Measurements from ENCODE around the gene PREB.

Gene PREB

DNA sequence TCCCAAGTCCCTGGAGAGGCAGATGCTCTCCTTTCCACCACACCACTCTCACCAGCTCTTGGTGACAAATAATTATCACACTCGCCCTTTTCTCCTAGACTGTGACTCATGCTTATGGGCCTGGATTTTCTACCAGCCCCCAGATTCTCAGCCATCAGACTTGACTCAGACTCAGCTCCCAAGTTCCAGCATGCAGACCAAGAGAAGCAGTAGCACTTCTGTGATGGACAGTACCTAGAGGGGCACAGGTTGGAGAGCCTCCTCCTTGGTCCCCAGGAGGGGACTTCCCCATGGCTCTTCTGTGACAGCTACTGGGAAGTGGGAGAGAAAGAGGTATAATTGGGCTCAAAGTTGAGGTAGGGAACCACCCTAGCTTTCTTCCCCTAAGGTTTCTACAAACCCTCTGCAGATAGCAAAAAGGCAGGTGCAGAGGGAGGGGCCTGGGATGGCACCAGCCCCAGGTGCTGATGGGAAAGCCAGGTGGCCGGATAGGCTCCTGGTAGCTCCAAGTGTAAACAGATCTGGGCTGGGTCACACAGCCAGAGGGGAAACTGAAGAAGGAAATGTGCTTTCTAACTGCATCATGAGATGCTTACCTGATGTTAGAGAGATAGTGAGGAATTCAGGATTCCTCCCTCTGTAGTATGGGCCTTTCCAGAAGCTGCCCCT, 18.5 kb upstream of the PREB start:
- DNase-seq (ENCODE audit: low read depth): no peak

DNA sequence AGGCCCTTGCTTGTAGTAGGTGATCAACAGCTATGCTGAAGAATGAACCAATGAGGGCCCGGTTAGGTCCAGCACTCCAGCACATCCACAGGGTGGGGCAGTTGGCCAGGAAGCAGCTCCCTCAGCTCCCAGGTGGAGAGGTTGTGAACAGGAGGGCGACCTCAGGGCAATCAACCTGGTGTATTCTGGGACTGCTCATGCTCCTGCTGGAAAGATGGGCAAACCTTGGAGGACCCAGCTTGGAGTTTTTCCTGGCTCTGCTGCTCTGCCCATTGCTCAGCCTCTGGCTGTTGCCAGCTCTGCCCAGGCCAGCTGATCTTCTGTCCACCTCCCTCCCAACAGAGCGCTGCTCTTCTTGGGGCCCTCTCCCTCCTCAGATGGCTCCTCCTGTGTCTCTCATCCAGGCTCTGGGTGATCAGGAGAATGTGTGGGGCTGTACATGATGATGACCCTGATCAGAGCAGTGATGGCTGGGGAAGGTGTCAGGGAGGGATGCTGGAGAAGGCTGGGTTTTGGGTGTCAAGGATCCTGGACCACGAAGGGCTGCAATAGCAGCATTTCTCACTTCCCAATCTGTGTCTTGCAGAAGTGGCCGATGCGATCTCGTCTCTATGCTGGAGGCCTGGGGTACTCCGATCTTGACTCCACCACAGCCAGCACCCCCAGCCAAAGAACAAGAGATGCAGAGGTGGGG, 17.8 kb upstream of the PREB start:
- no peak for DNase-seq (ENCODE audit: low read depth)

DNA sequence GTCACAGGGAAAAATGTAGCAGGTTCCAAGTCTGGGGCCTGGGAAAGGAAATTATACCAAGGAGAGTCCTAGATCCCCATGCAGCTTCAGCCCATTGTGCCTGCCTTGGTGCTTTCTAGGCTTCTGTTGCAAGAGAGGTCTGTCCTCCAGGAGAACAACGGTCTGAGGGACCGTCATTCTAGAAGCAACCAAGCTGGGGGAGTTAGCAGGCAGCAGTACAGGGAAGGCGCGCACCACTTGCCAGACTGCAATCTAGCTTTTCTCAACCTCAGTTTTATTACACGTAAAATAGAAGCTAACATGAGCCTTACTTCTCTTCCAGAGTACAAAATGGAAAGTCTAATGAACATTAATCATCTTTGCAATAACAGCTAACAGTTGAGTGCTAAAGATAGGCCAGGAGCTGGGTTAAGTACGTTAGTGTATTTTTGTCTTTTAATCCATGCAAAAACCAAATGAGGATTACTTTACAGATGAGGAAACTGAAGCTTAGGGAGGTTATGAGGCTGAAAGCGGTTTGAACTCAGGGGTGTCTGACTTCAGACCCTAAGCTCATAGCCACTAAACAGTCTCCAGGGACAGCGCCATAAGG, 16.3 kb upstream of the PREB start:
- no peak for DNase-seq (ENCODE audit: low read depth)

DNA sequence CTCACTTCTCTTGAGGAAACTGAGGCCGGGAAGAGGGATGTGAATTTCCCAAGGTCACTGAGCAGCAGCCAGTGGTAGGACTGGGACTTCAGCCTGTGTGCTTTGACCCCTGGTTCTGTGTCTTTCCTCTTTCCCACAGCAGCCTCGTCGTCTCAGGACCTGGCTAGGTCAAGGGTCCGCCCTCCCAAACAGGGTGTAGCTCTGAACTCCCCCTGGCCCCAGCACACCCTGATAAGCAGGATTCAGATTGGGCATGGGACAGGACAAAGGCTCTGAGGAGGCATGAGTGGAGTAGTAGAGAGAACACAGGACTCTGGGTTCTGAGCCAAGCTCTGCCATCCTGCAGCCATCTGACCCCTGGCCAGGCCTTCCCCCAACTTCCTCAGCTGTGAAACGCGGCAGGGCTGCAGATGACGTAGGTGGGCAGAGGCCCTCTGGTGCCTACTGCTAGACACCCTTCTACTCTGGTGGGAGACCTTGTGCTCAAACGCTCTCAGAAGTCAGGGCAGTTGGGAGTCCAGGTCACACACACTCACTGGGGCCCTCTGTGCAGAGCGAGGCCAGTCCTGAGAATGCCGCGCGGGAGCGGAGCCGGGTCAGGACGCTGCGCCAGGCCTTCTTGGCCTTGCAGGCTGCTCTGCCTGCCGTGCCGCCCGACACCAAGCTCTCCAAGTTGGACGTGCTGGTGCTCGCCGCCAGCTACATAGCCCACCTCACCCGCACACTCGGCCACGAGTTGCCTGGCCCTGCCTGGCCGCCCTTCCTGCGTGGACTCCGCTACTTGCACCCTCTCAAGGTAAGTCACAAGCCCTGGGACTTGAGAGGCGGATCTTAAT, 15.4 kb upstream of the PREB start:
- DNase-seq (ENCODE audit: low read depth): no peak

DNA sequence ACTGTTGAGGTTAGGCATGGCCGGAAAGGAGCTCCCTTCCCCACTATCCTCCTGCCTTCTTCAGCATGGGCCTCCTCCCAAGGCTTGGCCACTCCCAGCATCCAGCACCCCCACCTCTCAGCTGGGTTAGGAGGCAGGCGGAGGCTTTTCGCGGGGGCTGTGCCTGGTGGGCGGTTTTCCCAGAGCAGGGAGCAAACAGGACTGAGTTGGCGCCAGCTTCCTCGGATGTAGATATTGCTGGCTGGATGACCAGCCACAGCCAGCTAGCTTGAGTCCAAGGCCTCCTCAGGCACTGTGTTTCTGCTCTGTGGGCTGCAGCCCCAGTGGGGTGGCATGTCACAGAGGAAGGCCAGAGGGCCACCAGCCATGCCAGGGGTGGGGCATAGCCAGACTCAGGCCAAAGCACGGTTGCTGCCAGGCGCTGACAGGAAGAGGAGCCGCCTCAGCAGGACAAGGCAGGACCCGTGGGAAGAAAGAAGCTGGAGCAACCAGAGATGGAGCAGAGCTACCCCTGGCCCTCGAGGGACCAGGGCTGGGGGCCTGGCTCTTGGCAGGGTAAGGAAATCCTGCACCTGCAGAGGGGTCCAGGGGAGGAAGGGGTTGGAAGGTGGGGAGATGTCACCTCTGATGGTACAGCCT, 14.5 kb upstream of the PREB start, which contains the start of gene TCF23:
Gene TCF23, plus strand, starts transcription at position 204 of the 639 bp plus-strand sequence. Its CDS starts 130 bp downstream, at position 334.
- DNase-seq (ENCODE audit: low read depth): no peak

DNA sequence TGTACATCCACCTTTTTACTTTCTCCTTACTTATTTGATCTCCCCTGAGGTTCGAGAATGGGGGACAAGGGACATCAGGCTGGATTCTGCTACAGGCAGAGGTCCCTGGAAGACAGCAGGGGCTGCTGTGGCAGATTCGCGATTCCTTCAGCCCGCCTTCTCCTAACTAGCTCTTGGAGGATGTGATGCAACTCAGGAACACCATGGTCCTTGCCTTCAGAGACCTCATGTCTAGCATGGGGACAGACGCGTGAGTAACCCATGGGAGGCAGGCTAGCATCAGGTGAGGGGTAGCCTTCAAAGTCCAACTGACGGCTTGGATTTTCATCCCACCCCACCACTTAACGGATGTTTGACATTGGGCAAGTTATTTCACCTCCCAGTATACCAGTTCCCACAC, 13.5 kb upstream of the PREB start:
- no peak for DNase-seq (ENCODE audit: low read depth)

DNA sequence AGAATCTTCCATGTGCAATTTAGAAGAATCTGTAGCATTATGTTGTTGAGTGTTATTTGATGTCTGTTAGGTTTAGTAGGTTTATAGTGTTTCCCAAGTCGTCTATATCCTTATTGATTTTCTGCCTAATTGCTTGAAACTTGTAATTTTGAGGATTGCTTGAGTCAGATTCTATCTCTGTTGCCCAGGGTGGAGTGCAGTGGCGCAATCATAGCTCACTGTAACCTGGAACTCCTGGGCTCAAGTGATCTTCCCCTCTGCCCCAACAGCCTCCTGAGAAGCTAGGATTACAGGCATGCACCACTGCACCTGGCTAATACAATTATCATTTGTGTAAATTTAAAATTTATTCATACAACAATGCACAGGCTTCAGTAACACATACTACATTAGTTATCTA, 11.2 kb upstream of the PREB start:
- no peak for DNase-seq (ENCODE audit: low read depth)

DNA sequence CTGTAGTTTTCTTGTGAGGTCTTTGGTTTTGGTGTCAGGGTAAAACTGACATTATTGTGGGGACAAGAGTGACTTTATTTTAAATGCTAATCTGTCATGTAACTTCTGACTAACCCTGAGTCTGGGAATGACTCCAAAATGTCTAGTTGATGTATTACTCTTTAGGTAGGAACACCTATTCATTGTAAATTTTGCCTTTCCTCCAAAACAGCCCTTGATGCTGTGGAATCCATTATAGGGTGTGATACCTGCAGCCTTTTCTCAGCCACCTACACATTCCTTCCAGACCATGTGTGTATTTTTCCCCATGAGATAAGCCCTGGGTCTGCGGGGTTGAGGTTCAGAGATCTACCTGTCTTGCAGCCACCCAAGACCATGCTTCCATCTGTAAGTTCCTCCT, 8.8 kb upstream of the PREB start:
- no peak for DNase-seq (ENCODE audit: low read depth)

DNA sequence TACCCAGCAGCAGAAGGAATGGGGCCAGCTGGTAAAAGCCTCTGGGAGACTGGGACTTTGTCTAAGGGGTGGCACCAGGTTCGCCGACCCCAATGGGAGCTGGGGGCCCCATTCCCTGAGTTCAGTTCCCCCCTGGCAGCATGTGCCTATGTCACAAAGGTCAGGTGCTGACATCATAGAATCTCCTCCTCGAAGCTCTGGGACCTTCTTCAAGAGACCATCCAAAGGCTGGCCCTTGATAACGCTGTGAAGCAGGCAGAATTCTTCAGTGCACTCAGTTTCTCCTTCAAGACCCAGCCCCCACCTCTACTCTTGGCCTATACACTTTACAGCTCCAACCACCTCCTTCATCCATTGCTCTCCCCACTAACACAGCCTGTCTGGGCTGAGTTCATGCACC, 4.9 kb upstream of the PREB start, which contains the start of gene PRR30:
Gene PRR30, minus strand, starts transcription at position 101 of the 400 bp plus-strand sequence. CDS start 1,081 bp downstream, outside the sequence.
- no peak for DNase-seq (ENCODE audit: low read depth)

DNA sequence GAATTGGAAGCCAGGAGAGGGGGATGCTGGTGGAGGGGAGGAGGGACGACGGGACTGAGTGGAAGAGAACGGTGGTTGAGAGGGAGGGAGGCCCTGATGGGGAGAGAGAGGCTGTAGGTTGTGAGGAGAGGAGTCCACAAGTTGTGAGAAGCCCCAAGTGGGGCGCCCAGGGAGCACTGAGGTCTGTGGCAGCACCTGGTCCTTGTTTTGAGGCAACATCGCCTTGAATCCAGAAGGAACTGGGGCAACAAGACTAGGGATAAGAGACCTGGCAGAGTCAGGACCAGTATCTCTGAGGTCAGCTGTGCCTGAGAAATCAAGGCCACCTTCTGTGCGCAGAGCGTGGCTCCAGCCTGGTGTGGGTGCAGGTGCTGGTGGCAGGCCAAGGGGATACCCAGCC, 3.7 kb upstream of the PREB start:
- no peak for DNase-seq (ENCODE audit: low read depth)

DNA sequence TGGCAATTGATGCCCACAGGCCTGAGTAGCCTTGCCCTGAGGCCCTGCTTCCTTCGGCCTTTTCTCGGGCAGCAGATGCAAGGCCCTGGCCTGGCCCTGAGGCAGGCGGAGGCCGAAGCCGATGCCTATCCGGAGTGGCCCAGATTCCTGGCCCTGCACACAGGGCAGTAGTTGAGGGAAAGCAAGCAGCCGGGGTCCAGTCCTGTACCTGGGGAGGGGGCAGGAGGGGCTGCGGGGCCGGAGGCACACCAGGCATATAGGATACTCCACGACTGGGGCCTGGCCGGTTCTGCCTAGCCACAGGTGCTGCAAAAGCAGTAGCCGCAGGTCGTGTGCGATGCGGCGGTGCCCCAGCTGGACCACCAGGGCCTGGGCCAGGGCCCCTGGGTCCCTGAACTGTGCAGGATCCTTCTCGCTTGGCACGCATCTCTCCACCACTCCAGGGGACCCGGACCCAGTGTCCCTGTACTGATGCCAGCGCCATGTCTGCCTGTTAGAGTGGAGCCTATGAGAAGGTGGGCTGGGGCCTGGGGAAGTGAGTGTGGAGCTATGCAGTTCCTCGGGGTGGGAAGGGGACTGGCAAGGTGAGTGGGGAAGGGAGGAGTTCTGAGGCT, 3.0 kb upstream of the PREB start:
- DNase-seq (ENCODE audit: low read depth): no peak

DNA sequence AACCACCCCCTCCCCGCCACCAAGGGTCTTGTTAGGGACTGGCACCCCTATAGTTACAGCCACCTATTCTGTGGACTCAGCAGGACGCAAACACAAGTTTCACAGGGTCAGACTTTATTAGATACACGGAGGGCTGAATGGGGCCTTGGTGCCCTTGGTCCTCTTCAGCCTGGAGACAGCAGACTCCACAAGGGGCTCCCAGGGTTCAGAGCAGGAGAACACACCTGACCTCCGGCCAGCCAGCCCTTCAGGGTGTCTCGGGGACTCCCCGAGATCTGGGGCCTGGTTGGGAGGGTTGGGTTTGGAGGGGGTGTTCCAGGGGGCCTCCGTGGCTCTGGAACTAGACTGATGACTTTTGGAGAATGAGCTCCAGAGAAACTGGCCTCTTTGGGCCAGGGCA, 2.3 kb upstream of the PREB start:
- DNase-seq (ENCODE audit: low read depth): no peak

DNA sequence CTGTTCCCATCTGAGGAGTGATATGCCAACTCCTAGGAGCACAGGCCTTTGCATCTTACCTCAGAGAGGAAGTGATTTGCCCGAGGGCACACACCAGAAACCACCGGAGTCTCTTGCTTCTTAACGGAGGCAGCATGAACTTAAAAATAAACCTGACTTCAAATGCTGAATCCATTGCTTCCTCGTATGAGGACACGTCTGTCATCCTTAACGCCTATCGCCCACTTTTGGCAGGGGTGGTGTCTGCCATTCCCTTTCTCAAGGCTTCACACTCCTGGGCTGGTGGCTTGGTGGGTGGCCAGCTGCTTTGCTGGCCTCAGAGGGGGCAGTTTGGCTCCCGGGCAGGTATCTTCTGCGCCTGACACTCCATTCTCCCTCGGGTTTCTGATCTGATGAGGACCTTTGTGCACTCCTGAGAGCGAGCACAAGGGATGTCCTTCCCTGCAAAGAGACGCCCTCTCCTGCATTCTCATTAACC, 1.1 kb upstream of the PREB start:
- DNase-seq (ENCODE audit: low read depth): no peak

DNA sequence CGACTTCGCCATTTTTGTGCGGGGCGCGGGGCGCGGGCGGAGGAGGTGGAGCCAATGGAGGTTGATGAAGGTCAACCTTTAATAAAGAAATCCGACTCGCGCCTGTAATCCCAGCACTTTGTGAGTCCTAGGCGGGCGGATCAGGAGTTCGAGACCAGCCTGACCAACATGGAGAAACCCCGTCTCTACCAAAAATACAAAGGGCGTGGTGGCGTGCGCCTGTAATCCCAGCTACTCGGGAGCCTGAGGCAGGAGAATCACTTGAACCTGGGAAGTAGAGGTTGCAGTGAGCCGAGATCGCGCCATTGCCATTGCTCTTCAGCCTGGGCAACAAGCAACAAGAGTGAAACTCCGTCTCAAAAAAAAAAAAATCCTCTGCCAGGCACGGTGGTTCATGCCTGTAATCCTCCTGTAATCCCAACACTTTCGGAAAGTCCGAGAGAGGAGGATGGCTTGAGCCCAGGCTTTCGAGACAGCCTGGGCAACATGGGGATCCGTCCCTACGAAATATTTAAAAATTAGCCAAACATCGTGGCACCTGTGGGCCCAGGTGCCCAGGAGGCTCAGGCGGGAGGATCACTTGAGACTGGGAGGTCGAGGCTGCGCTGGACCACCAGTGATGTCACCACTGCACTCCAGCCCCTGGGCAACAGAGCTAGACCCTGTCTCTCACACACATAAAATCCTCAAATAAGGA, 493 bp upstream of the PREB start:
- DNase-seq (ENCODE audit: low read depth): no peak

DNA sequence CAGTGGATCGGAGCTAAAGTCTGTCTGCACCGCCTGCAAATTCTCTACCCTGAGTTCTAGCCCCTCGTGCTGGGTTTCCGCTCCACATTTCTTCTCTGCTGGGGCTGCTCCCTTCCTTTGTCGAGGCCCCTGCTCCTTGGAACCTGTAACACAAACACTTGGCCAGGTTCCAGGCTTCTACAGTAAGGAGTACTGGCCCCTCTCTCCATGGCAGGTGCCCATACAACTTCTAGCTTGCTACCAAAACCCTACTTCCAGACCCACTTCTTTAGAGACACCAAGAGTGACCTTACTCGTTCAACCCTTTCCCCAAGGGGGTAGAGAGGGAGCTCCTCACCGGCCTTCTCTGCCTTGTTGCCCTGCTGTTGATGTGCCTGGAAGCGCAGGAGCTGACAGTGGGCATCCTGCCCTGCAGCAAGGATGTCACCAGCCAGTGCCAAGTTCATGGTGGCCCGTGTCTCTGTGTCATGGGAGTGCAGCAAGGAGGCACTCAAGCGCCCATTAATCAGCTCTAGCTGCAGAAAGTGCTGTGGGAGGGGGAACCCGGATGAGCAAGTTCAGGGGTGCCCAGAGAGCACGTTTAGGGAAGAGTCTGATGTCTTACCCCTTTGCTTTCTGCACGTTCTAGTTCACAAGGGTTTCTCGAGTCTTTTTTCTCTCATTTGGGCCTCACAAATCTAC, 1.1 kb downstream of the PREB start:
- no peak for DNase-seq (ENCODE audit: low read depth)

DNA sequence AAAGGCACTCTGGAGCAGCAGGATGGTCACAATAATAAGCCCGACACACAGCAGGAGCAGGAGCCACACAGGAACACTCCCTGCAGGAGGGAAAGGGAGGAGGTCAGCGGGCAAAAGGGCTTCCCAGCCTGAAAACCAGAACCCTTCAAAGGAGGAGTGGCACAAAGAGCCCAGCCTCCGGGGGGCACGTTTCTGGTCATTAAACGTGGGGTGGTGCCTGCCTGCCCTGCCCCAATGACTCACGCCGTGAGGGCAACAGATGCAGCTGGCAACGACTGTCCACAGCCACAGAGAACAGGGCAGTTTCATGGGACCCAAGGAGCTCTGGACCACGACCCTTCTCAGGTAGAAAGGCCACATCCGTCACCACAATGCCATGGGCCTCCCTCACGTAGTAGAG, 3.0 kb downstream of the PREB start:
- no peak for DNase-seq (ENCODE audit: low read depth)

DNA sequence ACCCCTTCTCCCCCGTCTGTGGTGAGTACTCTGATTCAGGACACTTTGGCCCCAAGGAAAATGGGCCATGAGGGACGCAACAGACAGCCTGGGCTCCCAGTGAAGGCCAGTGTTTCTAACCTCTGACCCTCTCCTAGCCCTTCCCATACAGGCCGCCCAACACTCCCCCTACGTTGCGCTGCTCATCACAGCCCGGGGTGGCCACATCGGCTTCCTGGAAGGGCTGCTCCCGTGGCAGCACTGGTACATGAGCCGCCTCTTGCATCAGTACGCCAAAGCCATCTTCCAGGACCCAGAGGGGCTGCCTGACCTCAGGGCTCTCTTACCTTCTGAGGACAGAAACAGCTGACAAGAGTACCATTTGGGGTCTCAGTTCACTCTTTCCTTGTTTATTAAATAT, 4.0 kb downstream of the PREB start:
- no peak for DNase-seq (ENCODE audit: low read depth)

DNA sequence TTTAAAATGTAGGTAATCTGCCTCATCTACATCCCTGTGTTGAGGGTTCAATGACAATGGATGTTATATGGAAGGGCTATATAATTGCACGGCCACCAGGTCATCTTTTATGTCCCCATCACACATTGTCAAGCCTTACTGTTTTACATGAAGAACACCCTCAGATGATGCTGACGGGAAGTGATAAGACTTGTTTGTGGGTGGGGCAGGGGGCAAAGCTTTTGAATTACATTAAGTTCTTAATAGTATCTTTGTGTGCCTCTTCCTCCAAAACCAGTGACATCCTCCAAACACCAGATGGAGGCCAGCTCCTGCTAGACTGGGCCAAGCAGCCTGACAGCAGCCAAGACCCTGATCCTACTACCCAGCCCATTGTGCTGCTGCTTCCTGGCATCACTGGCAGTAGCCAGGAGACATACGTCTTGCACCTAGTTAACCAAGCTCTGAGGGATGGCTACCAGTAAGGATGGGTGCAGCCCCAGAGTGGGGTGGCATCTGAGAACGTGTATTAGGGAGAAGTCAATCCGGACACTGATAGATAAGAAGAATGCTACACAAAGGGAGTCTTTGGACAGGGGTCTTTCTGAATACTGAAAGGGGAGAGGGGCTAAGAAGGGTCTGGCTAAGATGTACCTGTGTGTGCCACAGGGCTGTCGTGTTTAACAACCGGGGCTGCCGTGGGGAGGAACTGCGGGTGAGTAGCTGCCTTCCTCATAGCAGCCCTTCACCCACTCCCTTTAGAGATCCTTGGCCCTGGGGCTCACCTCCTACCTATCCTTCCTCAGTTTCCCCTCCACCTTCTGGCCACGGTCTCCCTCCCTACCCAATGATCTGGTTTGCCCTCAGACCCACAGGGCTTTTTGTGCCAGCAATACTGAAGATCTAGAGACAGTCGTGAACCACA, 5.5 kb downstream of the PREB start:
- no peak for DNase-seq (ENCODE audit: low read depth)
